H1 (cell line): Measurements from ENCODE around the gene TTC13. TPM values are rescaled to one million over a fixed set of nuclear protein-coding genes. Genes with fewer than 3 reads are reported as not detected.

Experiments used
- CTCF ChIA-PET: fragments of 300-600 bp; sonication (Branson Sonifier 250); formaldehyde crosslinking; loops from one replicate; lab custom pipeline; 2021; ENCODE audit not compliant: partially characterized antibody; lab: Charles Lee
- POLR2A ChIA-PET: fragments of 300-600 bp; sonication (Branson Sonifier 250); formaldehyde crosslinking; loops from one replicate; lab custom pipeline; 2021; ENCODE audit warnings: inconsistent platforms; ENCODE audit not compliant: partially characterized antibody; lab: Charles Lee
- DNase-seq, 2 experiments: peaks; one replicate each; pipeline versions ENCODE4 v3.0.0 to v3.0.0-alpha.2; 2010 to 2022; ENCODE audit warnings: low spot score in 2 of 2, low read depth in 1 of 2, mixed read lengths in 1 of 2
- FAIRE-seq: peaks from 2 replicates; lab custom pipeline; 2011; peaks lifted over from hg19 to GRCh38; lab: Jason Lieb, UNC
- H2AFZ ChIP-seq: 2 replicates; pipeline ENCODE4 v1.8.1; 2012; ENCODE audit warnings: low read length, inconsistent platforms
- H2AK5ac ChIP-seq: 2 replicates; pipeline ENCODE4 v1.6.1; 2013; ENCODE audit warnings: low read depth, low read length
- H2BK120ac ChIP-seq: replicated peaks from 2 replicates; pipeline ENCODE3; 2013; ENCODE audit warnings: low read depth, low read length, inconsistent platforms
- H2BK12ac ChIP-seq: 2 replicates; pipeline ENCODE4 v1.6.1; 2013; ENCODE audit warnings: low read depth, low read length
- H2BK15ac ChIP-seq: 2 replicates; pipeline ENCODE4 v1.6.1; 2013; ENCODE audit warnings: low read length
- H2BK20ac ChIP-seq: 2 replicates; pipeline ENCODE4 v1.6.1; 2013; ENCODE audit warnings: low read length
- H2BK5ac ChIP-seq: 2 replicates; pipeline ENCODE4 v1.6.1; 2013; ENCODE audit warnings: low read depth, low read length
- H3K14ac ChIP-seq: 2 replicates; pipeline ENCODE4 v1.6.1; 2013; ENCODE audit warnings: inconsistent platforms; ENCODE audit not compliant: insufficient read length
- H3K18ac ChIP-seq: 2 replicates; pipeline ENCODE4 v1.6.1; 2013; ENCODE audit warnings: low read length; ENCODE audit errors: extremely low read depth
- H3K23ac ChIP-seq: 2 replicates; pipeline ENCODE4 v1.6.1; 2013; ENCODE audit warnings: inconsistent platforms; ENCODE audit not compliant: insufficient read length
- H3K23me2 ChIP-seq: 2 replicates; pipeline ENCODE4 v1.6.1; 2013; ENCODE audit warnings: low read depth, low read length
- H3K27ac ChIP-seq: 2 replicates; pipeline ENCODE4 v1.6.1; 2011; ENCODE audit warnings: low read depth, low read length, inconsistent platforms
- H3K27me3 ChIP-seq, 4 experiments: replicated peaks in 1 of 4; 1 replicate in 1 of 4; 2 replicates in 3 of 4; pipeline versions ENCODE4 v1.6.1 to v1.8.1; 2011 to 2013; ENCODE audit warnings: low read length in 3 of 4, mild to moderate bottlenecking in 3 of 4, inconsistent platforms in 2 of 4, mixed read lengths in 2 of 4, moderate library complexity in 1 of 4; ENCODE audit not compliant: control insufficient read depth in 3 of 4, insufficient read depth in 3 of 4; ENCODE audit errors: extremely low read depth in 1 of 4
- H3K36me3 ChIP-seq, 4 experiments: 2 replicates each; pipeline versions ENCODE4 v1.6.1 to v1.8.1; 2011 to 2013; ENCODE audit warnings: mild to moderate bottlenecking in 4 of 4, low read length in 3 of 4, moderate library complexity in 2 of 4, control low read depth in 1 of 4, inconsistent platforms in 1 of 4; ENCODE audit not compliant: insufficient read depth in 4 of 4, control insufficient read depth in 2 of 4
- H3K4ac ChIP-seq: replicated peaks from 2 replicates; pipeline ENCODE3; 2013; ENCODE audit warnings: low read length, low read depth, mixed read lengths, inconsistent platforms; ENCODE audit not compliant: insufficient read length
- H3K4me1 ChIP-seq, 4 experiments: replicated peaks in 1 of 4; 1 replicate in 1 of 4; 2 replicates in 3 of 4; pipeline versions ENCODE4 v1.6.1 to v1.8.1; 2011 to 2013; ENCODE audit warnings: low read length in 3 of 4, inconsistent platforms in 2 of 4, mixed read lengths in 1 of 4; ENCODE audit not compliant: insufficient read depth in 4 of 4, control insufficient read depth in 3 of 4
- H3K4me2 ChIP-seq, 2 experiments: 2 replicates each; pipeline versions ENCODE4 v1.6.1 to v1.8.1; 2011 to 2013; ENCODE audit warnings: low read depth in 2 of 2, low read length in 2 of 2, control low read depth in 1 of 2, inconsistent platforms in 1 of 2, mild to moderate bottlenecking in 1 of 2; ENCODE audit not compliant: insufficient read depth in 1 of 2
- H3K4me3 ChIP-seq, 4 experiments: fragments of 200-600, 300-600 bp in 1 of 4; sonication (generic), shearing (Covaris generic), sonication (Bioruptor Twin) in 1 of 4; 2 replicates each; pipeline versions ENCODE4 v1.5.1 to v1.8.1; 2011 to 2016; ENCODE audit warnings: low read length in 4 of 4, low read depth in 3 of 4, control low read depth in 2 of 4, inconsistent platforms in 2 of 4, mild to moderate bottlenecking in 2 of 4, mixed read lengths in 1 of 4, moderate library complexity in 1 of 4; ENCODE audit not compliant: insufficient read depth in 2 of 4; ENCODE audit errors: extremely low read depth in 1 of 4
- H3K56ac ChIP-seq: replicated peaks from 2 replicates; pipeline ENCODE3; 2013; ENCODE audit warnings: low read depth, mild to moderate bottlenecking, mixed read lengths, low read length, inconsistent platforms; ENCODE audit not compliant: insufficient read length
- H3K79me1 ChIP-seq: 2 replicates; pipeline ENCODE4 v1.6.1; 2013; ENCODE audit warnings: low read depth, low read length, control low read depth
- H3K79me2 ChIP-seq, 2 experiments: 2 replicates each; pipeline versions ENCODE4 v1.6.1 to v1.8.1; 2012 to 2013; ENCODE audit warnings: low read length in 2 of 2, mild to moderate bottlenecking in 2 of 2, inconsistent platforms in 1 of 2; ENCODE audit not compliant: insufficient read depth in 2 of 2, control insufficient read depth in 1 of 2
- H3K9ac ChIP-seq, 4 experiments: replicated peaks in 1 of 4; 1 replicate in 1 of 4; 2 replicates in 3 of 4; pipeline versions ENCODE4 v1.6.1 to v1.8.1; 2011 to 2013; ENCODE audit warnings: low read depth in 3 of 4, low read length in 3 of 4, control low read depth in 2 of 4, mild to moderate bottlenecking in 2 of 4, moderate library complexity in 2 of 4, inconsistent platforms in 1 of 4; ENCODE audit errors: extremely low read depth in 1 of 4
- H3K9me3 ChIP-seq, 2 experiments: 2 replicates each; pipeline versions ENCODE4 v1.6.1 to v1.8.1; 2012 to 2013; ENCODE audit warnings: mild to moderate bottlenecking in 2 of 2, moderate library complexity in 2 of 2, control low read depth in 1 of 2, inconsistent platforms in 1 of 2, low read depth in 1 of 2, low read length in 1 of 2, mixed read lengths in 1 of 2; ENCODE audit not compliant: insufficient read depth in 2 of 2
- H4K20me1 ChIP-seq, 2 experiments: replicated peaks in 1 of 2; 2 replicates each; pipeline versions ENCODE3 to v1.8.1; 2011 to 2013; ENCODE audit warnings: inconsistent platforms in 2 of 2, low read length in 2 of 2, mild to moderate bottlenecking in 1 of 2; ENCODE audit not compliant: insufficient read depth in 2 of 2, control insufficient read depth in 1 of 2
- H4K5ac ChIP-seq: 2 replicates; pipeline ENCODE4 v1.6.1; 2013; ENCODE audit warnings: low read length, low read depth, mixed read lengths, inconsistent platforms; ENCODE audit not compliant: insufficient read length
- H4K8ac ChIP-seq: 2 replicates; pipeline ENCODE4 v1.8.0; 2013; ENCODE audit warnings: mild to moderate bottlenecking, moderate library complexity, low read length, inconsistent platforms; ENCODE audit not compliant: insufficient read depth; ENCODE audit errors: extremely low read depth
- H4K91ac ChIP-seq: replicated peaks from 2 replicates; pipeline ENCODE3; 2013; ENCODE audit warnings: low read length, mixed read lengths, inconsistent platforms; ENCODE audit not compliant: insufficient read length
- CHD2 ChIP-seq: IDR thresholded peaks from 2 replicates; pipeline ENCODE4 v1.6.1; 2012; ENCODE audit warnings: low read length, improper control_type of control experiment
- EP300 ChIP-seq, 2 experiments: IDR thresholded peaks; 1 replicate in 1 of 2; 2 replicates in 1 of 2; pipeline ENCODE4 v1.6.1; 2011 to 2012; ENCODE audit warnings: low read depth in 2 of 2, low read length in 2 of 2, mild to moderate bottlenecking in 2 of 2, borderline replicate concordance in 1 of 2, inconsistent platforms in 1 of 2, moderate library complexity in 1 of 2
- SIRT6 ChIP-seq: IDR thresholded peaks from one replicate; pipeline ENCODE4 v1.7.1; 2012; ENCODE audit warnings: low read length, inconsistent platforms
- WGBS, 2 experiments: shearing (Covaris generic) in 1 of 2; methylation state at CpG; one replicate each; pipeline versions ENCODE4 v1.1.6 to v1.1.7; 2013 to 2015; ENCODE audit warnings: low lambda C conversion rate in 2 of 2, mixed read lengths in 2 of 2, inconsistent platforms in 1 of 2, low coverage in 1 of 2, missing lambda C conversion rate in 1 of 2; ENCODE audit not compliant: insufficient replicate concordance in 2 of 2, insufficient coverage in 1 of 2, insufficient read length in 1 of 2; ENCODE audit errors: extremely low coverage in 1 of 2, missing lambda C conversion rate in 1 of 2; 5-methylcytosine and 5-hydroxymethylcytosine counted together
- polyA plus RNA-seq, 7 experiments: library from polyadenylated mRNA; depleted of rRNA in 3 of 7; stranded (reverse) in 5 of 7; unstranded in 2 of 7; fragments of >200 nt in 5 of 7; fragments of 200-250 nt in 2 of 7; gene quantifications; 1 replicate in 5 of 7; 2 replicates in 1 of 7; 4 replicates in 1 of 7; pipeline versions ENCODE4 v1.2.1 to v1.2.3, GENCODE V29; 2011 to 2013; ENCODE audit warnings: missing spikeins in 2 of 7, mixed read lengths in 2 of 7
- total RNA-seq: library from RNA; stranded (reverse); fragmentation: NEBNext Ultra II Directional; extraction: Animal tissue kit (Norgen Biotek cat#: 25700); gene quantifications from 2 replicates; pipeline ENCODE4 v1.2.1, GENCODE V29; 2021

TTC13 gene
- total and polyA plus RNA-seq, 2 of the 8 experiments (the other 6 are each of a cell fraction or from before 2014, with no cell fraction given): 3.1 to 7.1 TPM

- H3K9me3 ChIP-seq: no peaks in the 10 kb centered on the region
- no peak overlapping the region for H4K8ac ChIP-seq
- no peak overlapping the region for H3K18ac ChIP-seq
- no peak overlapping the region for H3K14ac ChIP-seq
- no peak overlapping the region for H3K4me2 ChIP-seq
- H3K27ac ChIP-seq: no peak overlapping the region
- H4K20me1 ChIP-seq: peaks cover 13 to 33% of the 10 kb centered on the region in 2 experiments
- H3K27me3 ChIP-seq: peaks cover 37 to 56% (median 52%) of the 10 kb centered on the region in 4 experiments
- no peak overlapping the region for H2AFZ ChIP-seq
- H4K5ac ChIP-seq: no peak overlapping the region
- H3K36me3 ChIP-seq: peaks cover 0 to 2% (median 0%) of the 10 kb centered on the region in 4 experiments; a peak in 2 of 8 replicates
- H3K79me1 ChIP-seq: no peaks in the 10 kb centered on the region
- WGBS, 2 experiments: 94% methylated on average over 7 of the region's 7 CpGs; no CpG with 5 or more reads in 1 of the 2 experiments
- no peak overlapping the region for H2BK20ac ChIP-seq
- no peak overlapping the region for H3K56ac ChIP-seq
- ChIA-PET POLR2A (no interaction called here), CTCF (interaction anchor here (1.0 to 1.3 kb wide), 2 partner anchors 65 to 184 kb away, joined by 3 read pairs; no protein-coding TSS in a partner anchor)
- H3K79me2 ChIP-seq: no peaks in the 10 kb centered on the region
- H2BK15ac ChIP-seq: no peak overlapping the region
- H3K9ac ChIP-seq: no peak overlapping the region
- H2BK12ac ChIP-seq: no peak overlapping the region
- H2BK5ac ChIP-seq: no peak overlapping the region
- no peak for FAIRE-seq
- no peaks in the 10 kb centered on the region; the same call in 1 of the 2 replicates for H3K23me2 ChIP-seq
- no peak overlapping the region for H2AK5ac ChIP-seq
- DNase-seq: no peak
- no peak overlapping the region for H2BK120ac ChIP-seq
- H3K4me3 ChIP-seq: no peak overlapping the region
- H3K4me1 ChIP-seq: peaks cover 0 to 6% (median 0%) of the 10 kb centered on the region in 4 experiments; a peak in 4 of 7 replicates
- no peak overlapping the region for H3K23ac ChIP-seq
- no peak overlapping the region for H4K91ac ChIP-seq
- TF ChIP-seq SIRT6 (no peak), CHD2 (no peak), EP300 (IDR thresholded peaks at IDR 0.05; ENCODE audit: borderline replicate concordance in 1 of 2, low read depth in 2 of 2, low read length in 2 of 2) (no peak)
- no peak overlapping the region for H3K4ac ChIP-seq
These were observed 8.3 kb upstream of the TTC13 start for GRCh38 chr1:230986976-230987375.
